Measurements from ENCODE around the gene LAMC3. TPM values are rescaled to one million over a fixed set of nuclear protein-coding genes. Genes with fewer than 3 reads are reported as not detected.

LAMC3 gene
- polyA plus RNA-seq, 1 of the 3 experiments (the other 2 are of a cell fraction) = 0.07 TPM

- POLR2A ChIA-PET = no interaction called here
- Histone ChIP-seq H3K79me2 (ENCODE audit: insufficient read depth) (no peaks in the 10 kb centered on the region), H3K9me2 (no peaks in the 10 kb centered on the region), H3K36me3 (replicated peaks in 1 of 2; ENCODE audit: control insufficient read depth in 1 of 2, insufficient read depth in 2 of 2, low read length in 1 of 2) (no peaks in the 10 kb centered on the region), H3K4me2 (no peak overlapping the region), H3F3A (replicated peaks; ENCODE audit: insufficient read depth) (no peaks in the 10 kb centered on the region), H3K4me1 (ENCODE audit: control insufficient read depth in 1 of 2, insufficient read depth in 2 of 2, low read depth in 1 of 2, low read length in 1 of 2) (no peaks in the 10 kb centered on the region), H3K4me3 (ENCODE audit: low read depth in 2 of 2, low read length in 1 of 2) (no peak overlapping the region), H3K9ac (no peak overlapping the region), H3K27ac (ENCODE audit: low read depth in 2 of 2, low read length in 1 of 2) (no peak overlapping the region), H2AFZ (ENCODE audit: low read depth) (no peak overlapping the region), H4K20me1 (ENCODE audit: insufficient read depth) (no peaks in the 10 kb centered on the region), H3K27me3 (ENCODE audit: insufficient read depth) (peaks cover 19% of the 10 kb centered on the region; the same call in 1 of the 2 replicates), H3K9me3 (no peaks in the 10 kb centered on the region)
- no peak for TF ChIP-seq TCF12 (IDR thresholded peaks at IDR 0.05)
- 54% methylated on average over 12 of the region's 14 CpGs for WGBS (ENCODE audit: low lambda C conversion rate)
- CTCF ChIA-PET = interaction anchor here (0.6 to 1.0 kb wide), 3 partner anchors 9 to 31 kb away, joined by 3 read pairs; no protein-coding TSS in a partner anchor
- DNase-seq = no peak
Observed at GRCh38 chr9:131028931-131029573, 20.1 kb downstream of the LAMC3 start.

- H3K4me3 ChIP-seq (ENCODE audit: low read depth in 2 of 2, low read length in 1 of 2) = no peak overlapping the region
- peaks cover 14% of the 10 kb centered on the region; the same call in 1 of the 2 replicates for H3K27me3 ChIP-seq (ENCODE audit: insufficient read depth)
- H3K4me1 ChIP-seq (ENCODE audit: control insufficient read depth in 1 of 2, insufficient read depth in 2 of 2, low read depth in 1 of 2, low read length in 1 of 2) = no peaks in the 10 kb centered on the region
- no peak overlapping the region for H3K4me2 ChIP-seq
- TF ChIP-seq POLR2AphosphoS5 (IDR thresholded peaks at IDR 0.05; ENCODE audit: low read depth, low read length) = no peak
- TF ChIP-seq JUND (IDR thresholded peaks at IDR 0.05) = no peak
- TF ChIP-seq PBX3 (IDR thresholded peaks at IDR 0.05) = no peak
- no peak for TF ChIP-seq MAX (IDR thresholded peaks at IDR 0.05; ENCODE audit: low read depth)
- no peak for TF ChIP-seq EZH2phosphoT487 (IDR thresholded peaks at IDR 0.05; ENCODE audit: borderline replicate concordance, low read depth)
- no peak for TF ChIP-seq FOXM1 (IDR thresholded peaks at IDR 0.05; ENCODE audit: low read depth)
- no peak for TF ChIP-seq MEF2A (IDR thresholded peaks at IDR 0.05; ENCODE audit: borderline replicate concordance, low read depth)
- no peak for TF ChIP-seq NFIC (IDR thresholded peaks at IDR 0.05; ENCODE audit: borderline replicate concordance)
- TF ChIP-seq SIN3A (IDR thresholded peaks at IDR 0.05; ENCODE audit: borderline replicate concordance, low read depth, low read length) = no peak
- no peak for TF ChIP-seq FOSL2 (IDR thresholded peaks at IDR 0.05; ENCODE audit: borderline replicate concordance, low read depth)
- no peak for TF ChIP-seq TCF12 (IDR thresholded peaks at IDR 0.05)
- no peak for TF ChIP-seq RFX5 (IDR thresholded peaks at IDR 0.05; ENCODE audit: low read length)
- no peaks in the 10 kb centered on the region for H4K20me1 ChIP-seq (ENCODE audit: insufficient read depth)
- no peak overlapping the region for H2AFZ ChIP-seq (ENCODE audit: low read depth)
- DNase-seq = no peak
- H3F3A ChIP-seq (replicated peaks; ENCODE audit: insufficient read depth) = no peaks in the 10 kb centered on the region
- H3K79me2 ChIP-seq (ENCODE audit: insufficient read depth) = no peaks in the 10 kb centered on the region
- H3K36me3 ChIP-seq (replicated peaks in 1 of 2; ENCODE audit: control insufficient read depth in 1 of 2, insufficient read depth in 2 of 2, low read length in 1 of 2) = no peaks in the 10 kb centered on the region
- H3K9ac ChIP-seq = no peak overlapping the region
- ChIA-PET CTCF (interaction anchor here (0.6 to 1.4 kb wide), 3 partner anchors 10 to 163 kb away, joined by 3 to 6 read pairs (median 3); no protein-coding TSS in a partner anchor), POLR2A (no interaction called here)
- WGBS (ENCODE audit: low lambda C conversion rate) = 0% methylated on average over 1 of the region's 3 CpGs
- no peaks in the 10 kb centered on the region for H3K9me2 ChIP-seq
- H3K9me3 ChIP-seq = no peaks in the 10 kb centered on the region
- H3K27ac ChIP-seq (ENCODE audit: low read depth in 2 of 2, low read length in 1 of 2) = no peak overlapping the region
Observed at GRCh38 chr9:131029574-131029952, 20.6 kb downstream of the LAMC3 start.

All from SK-N-SH (cell line).